GM19397 (cell line): ENCODE results near the gene CYB561.

ENCODE experiments used
- ATAC-seq: cut with Tn5 transposase; IDR thresholded peaks from one replicate; pipeline ENCODE4 v1.9.1; 2021; ENCODE audit warnings: mild to moderate bottlenecking, moderate library complexity; ENCODE audit not compliant: unreplicated experiment

Gene CYB561, protein sequence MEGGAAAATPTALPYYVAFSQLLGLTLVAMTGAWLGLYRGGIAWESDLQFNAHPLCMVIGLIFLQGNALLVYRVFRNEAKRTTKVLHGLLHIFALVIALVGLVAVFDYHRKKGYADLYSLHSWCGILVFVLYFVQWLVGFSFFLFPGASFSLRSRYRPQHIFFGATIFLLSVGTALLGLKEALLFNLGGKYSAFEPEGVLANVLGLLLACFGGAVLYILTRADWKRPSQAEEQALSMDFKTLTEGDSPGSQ

DNA sequence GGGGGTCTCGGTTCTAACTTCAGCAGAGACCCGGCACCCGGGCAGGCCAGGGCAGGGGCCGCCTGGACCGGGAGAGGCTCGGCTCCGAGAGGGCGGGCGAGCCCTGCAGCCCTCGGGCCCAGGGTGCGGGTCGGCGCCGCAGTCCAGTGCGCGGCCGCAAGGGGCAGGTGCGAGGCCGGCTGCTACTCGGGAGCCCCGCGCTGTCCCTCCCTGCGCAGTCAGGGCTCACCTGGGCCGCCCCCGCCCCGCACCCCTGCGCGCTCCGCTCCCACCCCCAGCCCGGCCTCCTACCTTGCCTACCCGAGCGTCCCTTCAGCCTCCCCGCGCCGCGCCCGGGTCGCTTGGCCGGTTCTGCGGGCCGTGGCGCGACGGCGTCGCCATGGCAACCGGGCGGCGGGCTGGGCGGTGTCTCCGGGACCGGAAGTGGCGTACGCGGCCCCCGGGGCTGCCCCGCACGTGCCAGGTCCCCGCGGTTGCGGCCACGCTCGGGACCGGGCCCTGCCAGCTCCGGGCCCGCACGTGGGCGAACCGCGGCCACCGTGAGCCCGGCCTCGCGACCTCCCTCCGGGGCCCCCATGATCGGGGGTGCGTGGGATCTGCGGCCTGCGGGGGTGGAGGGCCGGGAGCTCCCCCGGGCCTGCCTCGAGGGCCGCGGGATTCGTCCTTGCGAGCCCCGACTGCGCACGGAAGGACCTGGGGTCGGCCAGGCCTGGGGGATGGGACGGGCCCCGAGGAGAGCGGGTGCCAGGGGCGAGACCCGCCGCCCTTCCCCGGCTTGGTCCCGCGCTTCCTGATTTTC is at the start of gene CYB561:
Gene CYB561 (minus strand): TSS at position 353 of the 799 bp plus-strand sequence. CDS start 8,759 bp downstream, outside the sequence.
- peak; percentile 70 for ATAC-seq

GRCh38 chr17:63495491-63495890 is 49.4 kb upstream of the CYB561 start:
- ATAC-seq, result no peak

DNA sequence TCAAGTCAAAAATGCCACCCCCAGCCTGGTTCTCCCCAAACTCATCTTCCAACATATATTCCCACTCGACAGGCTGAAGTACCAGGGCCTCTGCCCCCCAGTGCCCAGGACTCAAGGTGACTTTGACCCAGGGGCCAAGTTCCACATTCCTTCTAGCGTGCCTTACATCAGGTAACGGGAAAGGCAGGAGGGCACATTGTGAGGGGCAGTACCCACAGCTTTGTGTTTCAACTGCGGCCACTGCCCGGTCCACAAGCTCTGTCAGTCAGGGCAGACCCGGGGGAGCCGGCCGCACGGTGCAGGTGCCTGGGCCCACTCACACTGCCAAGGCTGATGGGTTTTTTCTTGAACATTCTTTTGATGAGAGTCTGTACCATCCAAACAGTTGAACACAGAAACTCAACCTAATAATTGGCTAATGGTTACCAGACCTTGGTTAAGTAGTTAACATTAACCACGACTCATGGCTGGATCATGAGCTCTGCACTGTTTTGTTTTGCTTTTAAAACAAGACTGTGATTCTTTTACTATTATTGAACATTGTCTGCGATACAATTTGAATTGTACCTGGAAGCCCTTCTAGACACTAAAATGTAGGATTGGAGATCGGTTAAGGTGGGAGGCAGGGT is 48.3 kb upstream of the CYB561 start:
- ATAC-seq, result no peak

DNA sequence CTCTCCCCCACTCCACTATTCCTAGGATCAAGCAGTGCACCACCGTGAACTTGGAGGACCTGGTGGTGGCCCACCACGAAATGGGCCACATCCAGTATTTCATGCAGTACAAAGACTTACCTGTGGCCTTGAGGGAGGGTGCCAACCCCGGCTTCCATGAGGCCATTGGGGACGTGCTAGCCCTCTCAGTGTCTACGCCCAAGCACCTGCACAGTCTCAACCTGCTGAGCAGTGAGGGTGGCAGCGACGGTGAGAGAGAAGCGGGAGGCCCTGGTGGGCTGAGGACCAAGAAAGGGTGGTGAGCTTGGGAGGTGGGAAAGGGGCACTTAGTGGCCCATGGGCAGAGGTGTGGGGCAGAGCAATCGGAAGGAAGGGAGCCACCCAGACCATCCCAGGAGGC is 47.3 kb upstream of the CYB561 start:
- ATAC-seq, result no peak

DNA sequence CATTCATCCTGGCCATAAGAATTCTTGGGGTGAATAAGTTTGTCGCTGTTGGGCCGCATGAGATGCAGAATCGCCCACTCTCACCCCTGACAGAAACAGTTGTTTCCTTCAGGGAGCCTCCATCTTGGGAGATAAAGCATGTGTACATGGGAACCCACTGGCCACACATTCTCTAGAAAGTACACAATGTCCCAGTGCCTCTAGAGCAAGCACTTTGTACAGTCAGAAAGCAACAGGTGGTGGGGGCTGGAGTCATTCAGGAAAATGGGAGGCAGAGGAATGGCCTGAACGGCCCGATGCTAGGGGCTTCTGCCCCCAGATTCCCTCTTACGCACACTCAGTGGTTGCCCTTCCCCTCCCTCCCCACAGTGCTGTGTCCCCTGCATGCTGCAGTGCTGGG is 46.8 kb upstream of the CYB561 start:
- ATAC-seq, result no peak

GRCh38 chr17:63491977-63492618 is 46.0 kb upstream of the CYB561 start:
- no peak for ATAC-seq

DNA sequence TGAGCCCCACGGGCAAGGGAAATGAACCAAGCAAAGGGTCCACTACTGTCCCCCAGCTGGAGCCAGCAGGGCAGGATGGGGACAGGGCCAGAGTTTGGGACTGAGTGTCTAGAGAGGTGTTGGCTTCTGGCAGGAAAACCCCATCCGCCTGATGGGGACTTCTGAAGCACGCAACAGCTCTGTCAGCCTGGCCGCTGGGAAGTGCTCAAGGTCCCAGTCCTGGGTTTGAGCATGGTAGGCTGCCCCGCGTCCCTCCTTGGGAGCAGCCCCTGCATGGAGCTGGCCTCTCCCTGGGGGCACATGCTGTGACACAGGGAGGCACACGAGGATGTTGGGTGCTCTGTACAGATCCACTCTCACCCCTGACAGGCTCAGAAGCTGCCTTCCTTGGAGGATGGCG is 45.3 kb upstream of the CYB561 start:
- ATAC-seq, result no peak

GRCh38 chr17:63490858-63491400 is 44.8 kb upstream of the CYB561 start:
- no peak for ATAC-seq

DNA sequence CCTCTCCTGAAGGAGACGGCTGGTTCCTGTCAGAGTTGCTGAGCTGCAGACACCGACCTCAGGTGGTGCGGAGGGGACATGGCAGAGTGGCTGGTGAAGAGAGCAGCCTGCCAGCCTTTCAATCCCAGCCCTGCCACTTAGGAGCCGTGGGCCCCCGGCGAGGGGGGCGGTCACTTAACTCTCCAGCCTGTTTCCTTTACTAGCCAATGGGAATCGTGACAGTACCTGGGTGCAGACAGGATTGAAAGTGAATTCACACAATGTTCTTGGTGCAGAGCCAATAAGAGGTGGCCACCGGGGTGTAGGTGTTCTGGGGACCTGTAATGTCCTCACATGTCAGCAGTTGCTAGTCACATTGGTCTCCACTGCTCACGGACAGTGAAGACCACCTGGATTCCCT is 44.2 kb upstream of the CYB561 start:
- ATAC-seq, result no peak

GRCh38 chr17:63489291-63489690 is 43.2 kb upstream of the CYB561 start:
- no peak for ATAC-seq

- no peak for ATAC-seq
Measured at GRCh38 chr17:63488851-63489250, 42.7 kb upstream of the CYB561 start.

DNA sequence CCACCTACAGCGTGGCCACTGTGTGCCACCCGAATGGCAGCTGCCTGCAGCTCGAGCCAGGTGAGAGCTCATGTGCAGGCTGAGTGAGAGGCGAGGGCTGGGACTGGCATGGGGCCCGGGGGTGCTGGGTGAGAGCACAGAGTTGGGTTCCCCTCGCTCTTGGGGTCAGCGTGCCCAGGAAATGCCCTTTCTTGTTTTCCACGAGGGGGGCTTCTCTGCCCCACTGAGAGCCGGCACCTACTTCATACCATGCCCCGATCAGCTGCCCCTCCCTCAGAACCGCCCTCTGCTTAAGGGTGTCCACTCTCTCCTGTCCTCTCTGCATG is 40.9 kb upstream of the CYB561 start:
- no peak for ATAC-seq

DNA sequence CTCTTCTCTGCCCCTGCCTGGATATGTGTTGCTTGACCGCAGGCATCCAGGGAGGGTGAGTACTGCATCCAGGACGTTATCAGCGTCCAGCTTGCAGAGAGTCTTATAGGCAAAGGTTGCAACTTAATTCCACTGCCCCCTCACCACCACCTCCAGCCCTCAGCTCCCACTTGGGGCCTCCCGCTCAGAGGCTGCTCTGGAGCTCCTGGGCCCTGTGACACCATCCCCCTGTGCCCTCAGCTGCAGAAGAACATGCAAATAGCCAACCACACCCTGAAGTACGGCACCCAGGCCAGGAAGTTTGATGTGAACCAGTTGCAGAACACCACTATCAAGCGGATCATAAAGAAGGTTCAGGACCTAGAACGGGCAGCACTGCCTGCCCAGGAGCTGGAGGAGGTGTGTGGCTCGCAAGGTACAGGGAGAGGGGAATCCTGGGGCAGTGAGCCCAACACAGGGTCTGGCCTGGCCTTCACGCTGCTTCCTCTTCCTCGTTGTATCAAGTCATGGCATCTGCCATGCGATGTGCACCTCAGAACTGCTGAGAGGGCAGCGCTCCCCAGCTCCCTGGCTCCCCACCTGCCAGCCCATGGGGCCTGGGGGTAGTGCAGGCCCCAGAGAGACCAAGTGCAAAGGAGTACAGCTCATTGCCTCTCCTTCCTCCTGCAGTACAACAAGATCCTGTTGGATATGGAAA is 40.4 kb upstream of the CYB561 start:
- ATAC-seq, result no peak

- no peak for ATAC-seq
Measured at GRCh38 chr17:63483655-63484575, 37.8 kb upstream of the CYB561 start.

GRCh38 chr17:63483038-63483437 is 36.9 kb upstream of the CYB561 start:
- ATAC-seq, result no peak

GRCh38 chr17:63482509-63482908 is 36.4 kb upstream of the CYB561 start:
- ATAC-seq, result no peak

GRCh38 chr17:63481488-63481870 is 35.4 kb upstream of the CYB561 start:
- no peak for ATAC-seq

GRCh38 chr17:63480826-63481487 is 34.9 kb upstream of the CYB561 start:
- ATAC-seq, result no peak

DNA sequence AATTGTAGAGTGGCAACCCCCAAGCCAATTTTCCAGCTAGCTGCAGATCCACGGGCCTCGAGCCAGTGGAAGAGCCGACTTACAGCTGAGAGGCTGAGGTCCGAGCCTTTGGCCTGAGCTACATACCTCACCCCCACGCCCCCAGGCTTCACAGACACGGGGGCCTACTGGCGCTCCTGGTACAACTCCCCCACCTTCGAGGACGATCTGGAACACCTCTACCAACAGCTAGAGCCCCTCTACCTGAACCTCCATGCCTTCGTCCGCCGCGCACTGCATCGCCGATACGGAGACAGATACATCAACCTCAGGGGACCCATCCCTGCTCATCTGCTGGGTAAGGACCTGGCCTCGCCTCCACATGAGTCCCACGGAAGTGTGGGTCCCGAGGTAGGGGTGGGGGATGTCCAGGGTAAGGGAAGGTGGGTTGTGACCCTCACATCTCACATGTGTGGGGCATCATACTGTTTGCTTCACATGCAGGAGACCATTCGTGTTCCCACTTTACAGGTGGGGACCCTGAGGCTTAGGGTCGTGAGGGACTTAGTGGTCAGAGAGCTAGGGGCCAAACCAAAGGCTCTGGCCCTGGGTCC is 34.2 kb upstream of the CYB561 start:
- ATAC-seq, result no peak
